Muscle of leg (tissue), 11 donors: ENCODE data around the gene VWA3B. TPM values are rescaled to one million over a fixed set of nuclear protein-coding genes. Genes with fewer than 3 reads are reported as not detected.

Experiments
- DNase-seq: peaks from one replicate; pipeline ENCODE4 v3.0.0; 2013
- H3K27ac ChIP-seq: one replicate; pipeline ENCODE4 v1.5.1; 2013; ENCODE audit warnings: mild to moderate bottlenecking, low read length, control low read depth
- H3K27me3 ChIP-seq: one replicate; pipeline ENCODE4 v1.6.1; 2013; ENCODE audit warnings: low read length; ENCODE audit not compliant: control insufficient read depth, insufficient read depth
- H3K36me3 ChIP-seq: one replicate; pipeline ENCODE4 v1.6.1; 2013; ENCODE audit warnings: low read length; ENCODE audit not compliant: control insufficient read depth, insufficient read depth
- H3K4me1 ChIP-seq: one replicate; pipeline ENCODE4 v1.6.1; 2013; ENCODE audit warnings: low read length; ENCODE audit not compliant: control insufficient read depth, insufficient read depth
- H3K4me3 ChIP-seq: one replicate; pipeline ENCODE4 v1.5.1; 2013; ENCODE audit warnings: low read length, control low read depth
- H3K9me3 ChIP-seq: replicated peaks from 2 replicates; pipeline ENCODE4 v1.6.1; 2013; ENCODE audit warnings: low read depth, low read length; ENCODE audit not compliant: control insufficient read depth
- WGBS: methylation state at CpG from one replicate; pipeline ENCODE4 v1.1.5; 2013; ENCODE audit warnings: missing lambda C conversion rate; ENCODE audit not compliant: insufficient coverage; 5-methylcytosine and 5-hydroxymethylcytosine counted together
- polyA plus RNA-seq, 8 donors: library from polyadenylated mRNA; unstranded; fragments of 120-200 nt; gene quantifications; one replicate each; pipeline versions ENCODE4 v1.2.1 to v1.2.3, GENCODE V29; 2013; ENCODE audit warnings: inconsistent platforms in 1 of 8, low replicate concordance in 1 of 8; ENCODE audit not compliant: insufficient read length in 8 of 8, insufficient read depth in 1 of 8
- total RNA-seq: library from RNA; stranded (reverse); fragments of 120-200 nt; gene quantifications from one replicate; pipeline ENCODE4 v1.2.4, GENCODE V29; 2013

VWA3B gene
- total and polyA plus RNA-seq, 9 donors, result 0.13 to 1.3 (median 0.57) TPM; not detected in 1

- Histone ChIP-seq H3K27me3 (no peaks in the 10 kb centered on the region), H3K4me3 (no peak overlapping the region), H3K27ac (no peak overlapping the region), H3K36me3 (no peaks in the 10 kb centered on the region), H3K4me1 (no peaks in the 10 kb centered on the region), H3K9me3 (no peaks in the 10 kb centered on the region)
- 77% methylated on average over 3 of the region's 6 CpGs for WGBS
- DNase-seq, result no peak
These were observed 26.7 kb upstream of the VWA3B start for GRCh38 chr2:98060277-98060676.

GRCh38 chr2:98063291-98063854, 23.6 kb upstream of the VWA3B start:
- H3K36me3 ChIP-seq, result no peaks in the 10 kb centered on the region
- 48% methylated on average over 2 of the region's 4 CpGs for WGBS
- DNase-seq, result no peak
- no peaks in the 10 kb centered on the region for H3K4me1 ChIP-seq
- H3K27me3 ChIP-seq, result no peaks in the 10 kb centered on the region
- H3K9me3 ChIP-seq, result no peaks in the 10 kb centered on the region
- H3K4me3 ChIP-seq, result no peak overlapping the region
- H3K27ac ChIP-seq, result no peak overlapping the region

- DNase-seq, result no peak
- Histone ChIP-seq H3K4me3 (no peak overlapping the region), H3K27me3 (no peaks in the 10 kb centered on the region), H3K4me1 (no peaks in the 10 kb centered on the region), H3K9me3 (no peaks in the 10 kb centered on the region), H3K36me3 (no peaks in the 10 kb centered on the region), H3K27ac (no peak overlapping the region)
- 81% methylated on average over 2 of the region's 4 CpGs for WGBS
These were observed 21.2 kb upstream of the VWA3B start for GRCh38 chr2:98065808-98066207.

- H3K4me3 ChIP-seq, result no peak overlapping the region
- WGBS, result no CpG with 5 or more reads among the region's 5 CpGs
These were observed 19.8 kb upstream of the VWA3B start for GRCh38 chr2:98067160-98067559.

GRCh38 chr2:98070081-98070480, 16.9 kb upstream of the VWA3B start:
- H3K36me3 ChIP-seq, result no peaks in the 10 kb centered on the region
- no peak overlapping the region for H3K4me3 ChIP-seq
- H3K27me3 ChIP-seq, result no peaks in the 10 kb centered on the region
- DNase-seq, result peak; percentile 59
- no peaks in the 10 kb centered on the region for H3K9me3 ChIP-seq
- H3K4me1 ChIP-seq, result no peaks in the 10 kb centered on the region
- no peak overlapping the region for H3K27ac ChIP-seq
- 25% methylated on average over 6 of the region's 11 CpGs for WGBS

More at GRCh38 chr2:98067160-98067559, 19.8 kb upstream of the VWA3B start:
- Histone ChIP-seq H3K27ac (no peak overlapping the region), H3K27me3 (no peaks in the 10 kb centered on the region), H3K36me3 (no peaks in the 10 kb centered on the region), H3K4me1 (no peaks in the 10 kb centered on the region), H3K9me3 (no peaks in the 10 kb centered on the region)
- DNase-seq, result no peak

GRCh38 chr2:98072442-98072841, 14.5 kb upstream of the VWA3B start:
- Histone ChIP-seq H3K36me3 (no peaks in the 10 kb centered on the region), H3K9me3 (no peaks in the 10 kb centered on the region), H3K4me1 (no peaks in the 10 kb centered on the region), H3K4me3 (no peak overlapping the region), H3K27ac (no peak overlapping the region), H3K27me3 (no peaks in the 10 kb centered on the region)
- WGBS, result 92% methylated on average over 2 of the region's 7 CpGs
- DNase-seq, result no peak

GRCh38 chr2:98078701-98079100, 8.3 kb upstream of the VWA3B start:
- peak; percentile 43 for DNase-seq
- no peak overlapping the region for H3K4me3 ChIP-seq
- no peak overlapping the region for H3K27ac ChIP-seq
- no peaks in the 10 kb centered on the region for H3K27me3 ChIP-seq
- H3K9me3 ChIP-seq, result peaks cover 10% of the 10 kb centered on the region
- 81% methylated on average over 2 of the region's 2 CpGs for WGBS
- H3K36me3 ChIP-seq, result no peaks in the 10 kb centered on the region
- no peaks in the 10 kb centered on the region for H3K4me1 ChIP-seq

- Histone ChIP-seq H3K4me1 (peaks cover 11% of the 10 kb centered on the region), H3K27ac (no peak overlapping the region), H3K4me3 (no peak overlapping the region), H3K9me3 (no peaks in the 10 kb centered on the region), H3K36me3 (no peaks in the 10 kb centered on the region), H3K27me3 (peaks cover 19% of the 10 kb centered on the region)
- no peak for DNase-seq
- 39% methylated on average over 2 of the region's 5 CpGs for WGBS
These were observed 2.7 kb upstream of the VWA3B start for GRCh38 chr2:98084151-98084868.

GRCh38 chr2:98084869-98085238, 2.1 kb upstream of the VWA3B start:
- Histone ChIP-seq H3K9me3 (no peaks in the 10 kb centered on the region), H3K27ac (no peak overlapping the region), H3K4me1 (peaks cover 11% of the 10 kb centered on the region), H3K4me3 (no peak overlapping the region), H3K27me3 (peaks cover 19% of the 10 kb centered on the region), H3K36me3 (no peaks in the 10 kb centered on the region)
- DNase-seq, result no peak
- WGBS, result 78% methylated on average over 3 of the region's 3 CpGs

- Histone ChIP-seq H3K4me3 (no peak overlapping the region), H3K27me3 (peaks cover 19% of the 10 kb centered on the region), H3K4me1 (peaks cover 11% of the 10 kb centered on the region), H3K36me3 (no peaks in the 10 kb centered on the region), H3K27ac (no peak overlapping the region), H3K9me3 (no peaks in the 10 kb centered on the region)
- 75% methylated on average over 2 of the region's 5 CpGs for WGBS
- no peak for DNase-seq
These were observed 1.3 kb upstream of the VWA3B start for GRCh38 chr2:98085649-98086048.
